Esophagus muscularis mucosa (tissue), 4 donors: ENCODE measurements around the gene CXCR6. TPM values are rescaled to one million over a fixed set of nuclear protein-coding genes. Genes with fewer than 3 reads are reported as not detected.

Experiments
- DNase-seq: peaks from one replicate; pipeline ENCODE4 v3.0.0-alpha.2; 2017; ENCODE audit errors: extremely low spot score
- H3K27ac ChIP-seq, 4 donors: fragments of 200-600 bp; sonication (generic); replicated peaks in 1 of 4; 1 replicate in 3 of 4; 2 replicates in 1 of 4; pipeline ENCODE4 v1.5.1; 2016 to 2019; ENCODE audit warnings: mild to moderate bottlenecking in 1 of 4
- H3K27me3 ChIP-seq, 4 donors: fragments of 200-600 bp; sonication (generic); one replicate each; pipeline versions ENCODE4 v1.5.1 to v1.6.0; 2016 to 2019
- H3K36me3 ChIP-seq, 4 donors: fragments of 200-600 bp; sonication (generic); one replicate each; pipeline ENCODE4 v1.5.1; 2016 to 2019
- H3K4me1 ChIP-seq, 4 donors: fragments of 200-600 bp; sonication (generic); one replicate each; pipeline ENCODE4 v1.5.1; 2016 to 2019
- H3K4me3 ChIP-seq, 4 donors: fragments of 200-600 bp; sonication (generic); 1 replicate in 2 of 4; 2 replicates in 2 of 4; pipeline ENCODE4 v1.5.1; 2016 to 2019; ENCODE audit warnings: mild to moderate bottlenecking in 4 of 4, moderate library complexity in 1 of 4
- H3K9me3 ChIP-seq, 4 donors: fragments of 200-600 bp; sonication (generic); 1 replicate in 3 of 4; 2 replicates in 1 of 4; pipeline ENCODE4 v1.5.1; 2016 to 2019
- CTCF ChIP-seq, 3 experiments: fragments of 200-600 bp in 2 of 3; fragments of 450-650 bp in 1 of 3; sonication (generic) in 2 of 3; IDR thresholded peaks; one replicate each; pipeline ENCODE4 v1.5.1; 2017 to 2019; ENCODE audit warnings: antibody characterized with exemption in 3 of 3, mild to moderate bottlenecking in 2 of 3, moderate library complexity in 1 of 3
- EP300 ChIP-seq: sonication (generic); formaldehyde crosslinking; IDR thresholded peaks from one replicate; pipeline ENCODE4 v1.6.1; 2017; ENCODE audit warnings: antibody characterized with exemption
- POLR2A ChIP-seq: fragments of 450-650 bp; IDR thresholded peaks from one replicate; pipeline ENCODE4 v1.6.1; 2017; ENCODE audit warnings: antibody characterized with exemption, moderate library complexity, mild to moderate bottlenecking, low read depth
- POLR2AphosphoS5 ChIP-seq, 2 donors: sonication (generic); formaldehyde crosslinking; IDR thresholded peaks; one replicate each; pipeline ENCODE4 v1.6.1; 2017; ENCODE audit warnings: antibody characterized with exemption in 2 of 2
- WGBS: methylation state at CpG from one replicate; pipeline ENCODE4 v1.1.5; 2018; 5-methylcytosine and 5-hydroxymethylcytosine counted together
- intact Hi-C: fragments of 100-400 bp; cut with DNase I; formaldehyde crosslinking; loops from one replicate; pipeline ENCODE4 v1.15.1; 2023
- total RNA-seq, 4 donors: library from RNA; depleted of rRNA; stranded (reverse); fragments of >200 nt; gene quantifications; one replicate each; pipeline versions ENCODE4 v1.1.0 to v1.2.1, GENCODE V29; 2016

Gene CXCR6
- total RNA-seq, 4 donors from 2014 or later: 0.39 to 7.1 (median 0.49) TPM

GRCh38 chr3:45942051-45942825, 1.0 kb upstream of the CXCR6 start:
- Histone ChIP-seq H3K4me1 (peaks cover 7 to 15% (median 11%) of the 10 kb centered on the region in 4 donors), H3K9me3 (no peaks in the 10 kb centered on the region), H3K36me3 (peaks cover 8 to 64% (median 33%) of the 10 kb centered on the region in 4 donors), H3K27ac (no peak overlapping the region), H3K4me3 (no peak overlapping the region), H3K27me3 (no peaks in the 10 kb centered on the region)
- intact Hi-C loops: no loop called here
- TF ChIP-seq POLR2A (no peak), CTCF (IDR thresholded peaks at IDR 0.05) (no peak), POLR2AphosphoS5 (IDR thresholded peaks at IDR 0.05) (no peak), EP300 (no peak)
- DNase-seq: no peak
- WGBS: 57% methylated on average over 4 of the region's 6 CpGs

GRCh38 chr3:45944830-45945620, 1.8 kb downstream of the CXCR6 start:
- TF ChIP-seq POLR2AphosphoS5 (IDR thresholded peaks at IDR 0.05): no peak
- TF ChIP-seq CTCF (IDR thresholded peaks at IDR 0.05): no peak
- TF ChIP-seq EP300: no peak
- TF ChIP-seq POLR2A: no peak
- DNase-seq: no peak
- intact Hi-C loops: no loop called here
- H3K9me3 ChIP-seq: no peaks in the 10 kb centered on the region
- H3K4me3 ChIP-seq: no peak overlapping the region
- no peaks in the 10 kb centered on the region for H3K27me3 ChIP-seq
- peaks cover 0 to 13% (median 7%) of the 10 kb centered on the region in 4 donors for H3K4me1 ChIP-seq
- no peak overlapping the region for H3K27ac ChIP-seq
- WGBS: 74% methylated on average over 5 of the region's 5 CpGs
- peaks cover 21 to 73% (median 54%) of the 10 kb centered on the region in 4 donors for H3K36me3 ChIP-seq

GRCh38 chr3:45946307-45946706, 3.0 kb downstream of the CXCR6 start:
- Histone ChIP-seq H3K27ac (no peak overlapping the region), H3K9me3 (no peaks in the 10 kb centered on the region), H3K36me3 (peaks cover 25 to 81% (median 64%) of the 10 kb centered on the region in 4 donors), H3K4me1 (peaks cover 0 to 13% (median 7%) of the 10 kb centered on the region in 4 donors), H3K4me3 (no peak overlapping the region), H3K27me3 (no peaks in the 10 kb centered on the region)
- no CpG with 5 or more reads among the region's 1 CpG for WGBS
- TF ChIP-seq CTCF (IDR thresholded peaks at IDR 0.05): no peak
- no peak for TF ChIP-seq POLR2A
- no peak for TF ChIP-seq EP300
- TF ChIP-seq POLR2AphosphoS5 (IDR thresholded peaks at IDR 0.05): no peak
- no peak for DNase-seq
- intact Hi-C loops: no loop called here

DNA sequence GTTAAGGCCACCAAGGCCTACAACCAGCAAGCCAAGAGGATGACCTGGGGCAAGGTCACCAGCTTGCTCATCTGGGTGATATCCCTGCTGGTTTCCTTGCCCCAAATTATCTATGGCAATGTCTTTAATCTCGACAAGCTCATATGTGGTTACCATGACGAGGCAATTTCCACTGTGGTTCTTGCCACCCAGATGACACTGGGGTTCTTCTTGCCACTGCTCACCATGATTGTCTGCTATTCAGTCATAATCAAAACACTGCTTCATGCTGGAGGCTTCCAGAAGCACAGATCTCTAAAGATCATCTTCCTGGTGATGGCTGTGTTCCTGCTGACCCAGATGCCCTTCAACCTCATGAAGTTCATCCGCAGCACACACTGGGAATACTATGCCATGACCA, 3.6 kb downstream of the CXCR6 start:
- Histone ChIP-seq H3K36me3 (peaks cover 30 to 86% (median 70%) of the 10 kb centered on the region in 4 donors), H3K27ac (no peak overlapping the region), H3K9me3 (no peaks in the 10 kb centered on the region), H3K4me1 (peaks cover 0 to 13% (median 7%) of the 10 kb centered on the region in 4 donors), H3K4me3 (no peak overlapping the region), H3K27me3 (no peaks in the 10 kb centered on the region)
- WGBS: 90% methylated on average over 3 of the region's 3 CpGs
- DNase-seq: no peak
- TF ChIP-seq CTCF (IDR thresholded peaks at IDR 0.05) (no peak), EP300 (no peak), POLR2A (no peak), POLR2AphosphoS5 (IDR thresholded peaks at IDR 0.05) (no peak)
- intact Hi-C loops: no loop called here
